Measurements from ENCODE around the gene ABHD11. TPM values are rescaled to one million over a fixed set of nuclear protein-coding genes. Genes with fewer than 3 reads are reported as not detected.

Gene ABHD11
- total RNA-seq, 4 donors from 2014 or later, result 6.1 to 7.9 (median 7.2) TPM

DNA sequence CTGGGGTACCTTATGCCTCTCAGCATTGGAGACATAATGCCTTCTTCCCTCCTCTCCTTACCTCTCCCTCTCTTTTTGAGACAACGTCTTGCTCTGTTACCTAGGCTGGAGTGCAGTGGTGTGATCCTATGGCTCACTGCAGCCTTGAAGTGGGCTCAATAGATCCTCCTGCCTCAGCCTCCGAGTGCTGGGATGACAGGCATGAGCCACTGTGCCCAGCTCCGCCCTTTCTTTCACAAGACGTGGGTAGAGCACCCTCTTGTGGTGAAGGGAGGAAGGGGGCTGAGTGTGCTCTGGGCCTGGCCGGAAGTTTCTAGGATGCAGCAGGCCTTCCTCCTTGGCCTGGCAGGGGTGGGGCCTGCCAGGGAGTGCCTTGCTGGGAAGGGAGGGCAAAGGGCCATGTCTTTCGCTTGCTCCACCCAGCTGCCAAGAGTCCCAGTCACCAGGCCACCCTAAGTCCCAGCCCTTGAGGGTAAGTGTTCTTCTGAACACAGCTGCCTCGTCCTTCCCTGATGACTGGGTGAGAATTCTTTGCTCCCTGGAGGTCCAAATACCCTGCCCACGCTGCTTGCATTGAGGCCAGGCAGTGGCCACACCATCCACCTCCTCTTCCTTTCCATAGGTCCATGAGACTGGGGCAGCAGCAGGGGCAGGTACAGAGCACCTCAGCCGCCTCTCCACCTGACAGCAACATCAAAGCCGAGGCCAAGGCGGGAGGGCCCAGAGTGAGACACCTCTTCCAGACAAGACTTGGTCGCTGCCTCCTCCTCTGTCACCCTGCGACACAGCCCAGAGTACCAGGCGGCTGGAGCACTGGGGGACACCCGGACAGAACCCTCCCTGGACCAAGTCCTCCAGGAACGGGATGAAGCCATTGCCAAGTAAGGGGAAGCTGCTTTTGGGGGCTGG is 3.7 kb downstream of the ABHD11 start:
- Histone ChIP-seq H3K9me3 (no peaks in the 10 kb centered on the region), H3K4me3 (no peak overlapping the region), H3K27ac (replicated peaks in 1 of 4) (peak overlapping the region in 3 of 4 donors; percentile 9 to 52 (median 47)), H3K27me3 (no peaks in the 10 kb centered on the region), H3K4me1 (peaks cover 17 to 33% (median 25%) of the 10 kb centered on the region in 4 donors), H3K36me3 (peaks cover 0 to 23% (median 20%) of the 10 kb centered on the region in 4 donors)
- DNase-seq (ENCODE audit: extremely low spot score), result no peak
- TF ChIP-seq POLR2AphosphoS5 (IDR thresholded peaks at IDR 0.05) (peak; percentile 39 to 49), EP300 (IDR thresholded peaks at IDR 0.05) (no peak)
- TF ChIP-seq, protein P1, sequence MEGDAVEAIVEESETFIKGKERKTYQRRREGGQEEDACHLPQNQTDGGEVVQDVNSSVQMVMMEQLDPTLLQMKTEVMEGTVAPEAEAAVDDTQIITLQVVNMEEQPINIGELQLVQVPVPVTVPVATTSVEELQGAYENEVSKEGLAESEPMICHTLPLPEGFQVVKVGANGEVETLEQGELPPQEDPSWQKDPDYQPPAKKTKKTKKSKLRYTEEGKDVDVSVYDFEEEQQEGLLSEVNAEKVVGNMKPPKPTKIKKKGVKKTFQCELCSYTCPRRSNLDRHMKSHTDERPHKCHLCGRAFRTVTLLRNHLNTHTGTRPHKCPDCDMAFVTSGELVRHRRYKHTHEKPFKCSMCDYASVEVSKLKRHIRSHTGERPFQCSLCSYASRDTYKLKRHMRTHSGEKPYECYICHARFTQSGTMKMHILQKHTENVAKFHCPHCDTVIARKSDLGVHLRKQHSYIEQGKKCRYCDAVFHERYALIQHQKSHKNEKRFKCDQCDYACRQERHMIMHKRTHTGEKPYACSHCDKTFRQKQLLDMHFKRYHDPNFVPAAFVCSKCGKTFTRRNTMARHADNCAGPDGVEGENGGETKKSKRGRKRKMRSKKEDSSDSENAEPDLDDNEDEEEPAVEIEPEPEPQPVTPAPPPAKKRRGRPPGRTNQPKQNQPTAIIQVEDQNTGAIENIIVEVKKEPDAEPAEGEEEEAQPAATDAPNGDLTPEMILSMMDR (IDR thresholded peaks at IDR 0.05), result peak; percentile 55 to 83 (median 58)
- intact Hi-C loops (cut with DNase I), result no loop called here
- 62% methylated on average over 13 of the region's 16 CpGs for WGBS

DNA sequence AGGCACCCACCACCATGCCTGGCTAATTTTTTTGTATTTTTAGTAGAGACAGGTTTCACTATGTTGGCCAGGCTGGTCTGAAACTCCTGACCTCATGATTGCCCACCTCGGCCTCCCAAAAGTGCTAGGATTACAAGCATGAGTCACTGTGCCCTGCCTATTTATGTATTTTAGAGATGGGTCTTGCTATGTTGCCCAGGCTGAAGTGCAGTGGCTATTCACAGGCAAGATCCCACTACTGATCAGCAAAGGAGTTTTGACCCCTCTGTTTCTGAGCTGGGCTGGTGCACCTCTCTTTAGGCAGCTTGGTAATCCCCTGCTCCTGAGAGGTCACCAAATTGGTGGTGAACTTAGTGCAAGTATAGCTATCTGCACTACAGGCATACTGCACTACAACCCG is 6.2 kb downstream of the ABHD11 start:
- 92% methylated on average over 2 of the region's 2 CpGs for WGBS
- no peak for TF ChIP-seq POLR2AphosphoS5 (IDR thresholded peaks at IDR 0.05)
- TF ChIP-seq POLR2A (IDR thresholded peaks at IDR 0.05; ENCODE audit: low read depth), result no peak
- TF ChIP-seq, protein P1 (IDR thresholded peaks at IDR 0.05), result no peak
- no peak for TF ChIP-seq EP300 (IDR thresholded peaks at IDR 0.05)
- intact Hi-C loops (cut with DNase I), result no loop called here

DNA sequence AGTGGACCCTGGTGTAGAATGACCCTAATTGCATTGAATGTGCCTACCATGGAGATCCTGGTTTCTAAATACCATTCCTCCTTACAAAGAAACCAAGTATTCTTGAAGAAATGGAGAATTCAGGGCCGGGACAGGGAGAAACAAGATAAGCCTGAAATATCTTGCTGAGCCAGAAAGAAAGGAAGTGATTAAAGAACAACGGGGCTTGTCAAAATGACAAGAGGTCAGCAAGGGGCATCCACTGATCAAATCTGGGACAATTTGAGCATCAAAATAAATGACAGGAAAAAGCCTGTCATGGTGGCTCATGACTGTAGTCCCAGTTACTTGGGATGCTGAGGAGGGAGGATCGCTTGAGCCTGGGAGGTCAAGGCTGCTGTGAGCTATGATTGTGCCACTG is 8.1 kb downstream of the ABHD11 start:
- DNase-seq (ENCODE audit: extremely low spot score), result no peak
- peaks cover 0 to 8% (median 6%) of the 10 kb centered on the region in 4 donors for H3K4me1 ChIP-seq
- TF ChIP-seq POLR2A (IDR thresholded peaks at IDR 0.05; ENCODE audit: low read depth), result no peak
- no peak for TF ChIP-seq POLR2AphosphoS5 (IDR thresholded peaks at IDR 0.05)
- TF ChIP-seq, protein P1 (IDR thresholded peaks at IDR 0.05), result no peak
- no peak for TF ChIP-seq EP300 (IDR thresholded peaks at IDR 0.05)
- no peak overlapping the region for H3K4me3 ChIP-seq
- peaks cover 0 to 3% (median 2%) of the 10 kb centered on the region in 4 donors for H3K36me3 ChIP-seq
- no peak overlapping the region for H3K27ac ChIP-seq (replicated peaks in 1 of 4)
- H3K27me3 ChIP-seq, result peaks cover 0 to 18% (median 0%) of the 10 kb centered on the region in 4 donors
- intact Hi-C loops (cut with DNase I), result no loop called here
- H3K9me3 ChIP-seq, result no peaks in the 10 kb centered on the region
- 55% methylated on average over 3 of the region's 3 CpGs for WGBS

More for the DNA sequence above, 6.2 kb downstream of the ABHD11 start:
- DNase-seq (ENCODE audit: extremely low spot score), result no peak
- H3K36me3 ChIP-seq, result peaks cover 0 to 22% (median 20%) of the 10 kb centered on the region in 4 donors
- peaks cover 0 to 8% (median 0%) of the 10 kb centered on the region in 4 donors for H3K27me3 ChIP-seq
- peaks cover 2 to 15% (median 9%) of the 10 kb centered on the region in 4 donors for H3K4me1 ChIP-seq
- H3K9me3 ChIP-seq, result no peaks in the 10 kb centered on the region
- no peak overlapping the region for H3K27ac ChIP-seq (replicated peaks in 1 of 4)
- H3K4me3 ChIP-seq, result no peak overlapping the region

DNA sequence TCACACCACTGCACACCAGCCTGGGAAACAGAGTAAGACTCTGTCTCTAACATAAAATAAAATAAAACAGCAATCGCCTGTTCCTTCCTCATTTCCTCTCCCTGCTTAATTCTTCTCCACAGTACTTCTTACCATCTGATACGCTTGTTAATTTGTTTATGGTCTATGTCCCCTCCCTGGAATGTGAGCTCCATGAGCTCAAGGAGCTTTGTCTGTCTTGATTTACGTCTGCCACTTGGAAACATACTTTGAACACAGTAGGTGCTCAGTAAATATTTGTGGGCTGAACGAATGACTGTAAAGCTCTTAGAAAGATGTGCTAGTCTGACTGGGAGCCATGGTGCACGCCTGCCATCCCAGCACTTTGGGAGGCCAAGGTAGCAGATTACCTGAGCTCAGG is 10.1 kb downstream of the ABHD11 start:
- TF ChIP-seq EP300 (IDR thresholded peaks at IDR 0.05) (no peak), POLR2AphosphoS5 (IDR thresholded peaks at IDR 0.05) (no peak), POLR2A (IDR thresholded peaks at IDR 0.05; ENCODE audit: low read depth) (no peak)
- TF ChIP-seq, protein P1 (IDR thresholded peaks at IDR 0.05), result no peak
- H3K4me3 ChIP-seq, result no peak overlapping the region
- H3K36me3 ChIP-seq, result no peaks in the 10 kb centered on the region
- intact Hi-C loops (cut with DNase I), result loop anchor here (10.0 kb wide), 1 partner anchor 64 kb away; the partner anchor contains the start of gene VPS37D
- DNase-seq (ENCODE audit: extremely low spot score), result no peak
- WGBS, result 54% methylated on average over 5 of the region's 5 CpGs
- peaks cover 0 to 18% (median 0%) of the 10 kb centered on the region in 4 donors for H3K27me3 ChIP-seq
- no peak overlapping the region for H3K27ac ChIP-seq (replicated peaks in 1 of 4)
- no peaks in the 10 kb centered on the region for H3K4me1 ChIP-seq
- no peaks in the 10 kb centered on the region for H3K9me3 ChIP-seq
